Osteoblast (primary cell): ENCODE data around the gene NDE1. TPM values are rescaled to one million over a fixed set of nuclear protein-coding genes. Genes with fewer than 3 reads are reported as not detected.
A peak's percentile ranks its signal among the peaks of the same experiment; 100 is the strongest.

Experiments used
- DNase-seq: peaks from one replicate; pipeline ENCODE4 v3.0.0; 2011; ENCODE audit warnings: low spot score, mixed read lengths; ENCODE audit not compliant: insufficient read length; ENCODE audit errors: missing footprints
- H2AFZ ChIP-seq: 2 replicates; pipeline ENCODE4 v1.6.0; 2011; ENCODE audit warnings: mild to moderate bottlenecking, low read length
- H3K27ac ChIP-seq: 2 replicates; pipeline ENCODE4 v1.5.1; 2011; ENCODE audit warnings: mild to moderate bottlenecking, low read depth, low read length, moderate library complexity
- H3K27me3 ChIP-seq: 2 replicates; pipeline ENCODE4 v1.6.0; 2012; ENCODE audit warnings: mild to moderate bottlenecking, control low read depth, inconsistent platforms, low read length, moderate library complexity; ENCODE audit not compliant: insufficient read depth
- H3K36me3 ChIP-seq: 2 replicates; pipeline ENCODE4 v1.5.1; 2011; ENCODE audit warnings: mild to moderate bottlenecking, low read length, control low read depth, moderate library complexity; ENCODE audit not compliant: insufficient read depth
- H3K4me1 ChIP-seq: 2 replicates; pipeline ENCODE4 v1.5.1; 2011; ENCODE audit warnings: mild to moderate bottlenecking, low read length, control low read depth, moderate library complexity; ENCODE audit not compliant: insufficient read depth
- H3K4me2 ChIP-seq: 2 replicates; pipeline ENCODE4 v1.6.0; 2011; ENCODE audit warnings: mild to moderate bottlenecking, low read length; ENCODE audit not compliant: insufficient read depth
- H3K4me3 ChIP-seq: fragments of 200-600 bp; sonication (generic); 3 replicates; pipeline ENCODE4 v1.5.1; 2012; ENCODE audit warnings: mild to moderate bottlenecking, low read length, inconsistent platforms; ENCODE audit not compliant: insufficient read depth
- H3K79me2 ChIP-seq: 2 replicates; pipeline ENCODE4 v1.6.0; 2012; ENCODE audit warnings: mild to moderate bottlenecking, low read length, control low read depth, inconsistent platforms; ENCODE audit not compliant: insufficient read depth
- H3K9me3 ChIP-seq: 2 replicates; pipeline ENCODE4 v1.5.1; 2011; ENCODE audit warnings: low read depth, low read length, control low read depth
- H4K20me1 ChIP-seq: 2 replicates; pipeline ENCODE4 v1.6.0; 2012; ENCODE audit warnings: mild to moderate bottlenecking, low read length, control low read depth; ENCODE audit not compliant: insufficient read depth
- total RNA-seq: library from RNA; depleted of rRNA; stranded (reverse); fragments of >200 nt; gene quantifications from 2 replicates; pipeline ENCODE4 v1.2.3, GENCODE V29; 2012
- TF ChIP-seq, protein P1 (sequence below): IDR thresholded peaks from 2 replicates; pipeline ENCODE4 v1.5.1; 2011; ENCODE audit warnings: mild to moderate bottlenecking, low read depth, low read length, moderate library complexity; ENCODE audit errors: extremely low read depth

The NDE1 gene
- total RNA-seq, 1 donor: 31.5 TPM

DNA sequence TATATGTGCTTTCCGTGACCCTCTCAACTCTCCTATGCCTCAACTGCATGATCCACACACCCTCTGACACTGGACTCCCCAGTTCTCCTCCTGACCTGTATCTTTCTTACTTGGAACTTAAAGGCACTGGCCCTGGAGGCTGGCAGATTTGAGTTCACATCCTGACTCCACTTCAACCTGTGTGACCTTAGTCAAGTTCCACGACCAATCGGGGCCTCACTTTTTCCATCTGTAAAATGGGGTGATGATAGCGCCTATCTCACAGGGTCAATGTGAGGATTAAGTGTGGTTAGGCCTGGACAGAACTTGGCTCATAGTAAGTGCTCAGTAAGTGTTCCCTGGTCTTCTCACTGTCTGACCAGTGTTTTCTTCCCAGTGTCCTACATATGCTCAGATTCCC is 32.1 kb upstream of the NDE1 start:
- peak overlapping the region; percentile 42 for H3K27ac ChIP-seq
- TF ChIP-seq, protein P1, sequence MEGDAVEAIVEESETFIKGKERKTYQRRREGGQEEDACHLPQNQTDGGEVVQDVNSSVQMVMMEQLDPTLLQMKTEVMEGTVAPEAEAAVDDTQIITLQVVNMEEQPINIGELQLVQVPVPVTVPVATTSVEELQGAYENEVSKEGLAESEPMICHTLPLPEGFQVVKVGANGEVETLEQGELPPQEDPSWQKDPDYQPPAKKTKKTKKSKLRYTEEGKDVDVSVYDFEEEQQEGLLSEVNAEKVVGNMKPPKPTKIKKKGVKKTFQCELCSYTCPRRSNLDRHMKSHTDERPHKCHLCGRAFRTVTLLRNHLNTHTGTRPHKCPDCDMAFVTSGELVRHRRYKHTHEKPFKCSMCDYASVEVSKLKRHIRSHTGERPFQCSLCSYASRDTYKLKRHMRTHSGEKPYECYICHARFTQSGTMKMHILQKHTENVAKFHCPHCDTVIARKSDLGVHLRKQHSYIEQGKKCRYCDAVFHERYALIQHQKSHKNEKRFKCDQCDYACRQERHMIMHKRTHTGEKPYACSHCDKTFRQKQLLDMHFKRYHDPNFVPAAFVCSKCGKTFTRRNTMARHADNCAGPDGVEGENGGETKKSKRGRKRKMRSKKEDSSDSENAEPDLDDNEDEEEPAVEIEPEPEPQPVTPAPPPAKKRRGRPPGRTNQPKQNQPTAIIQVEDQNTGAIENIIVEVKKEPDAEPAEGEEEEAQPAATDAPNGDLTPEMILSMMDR: no peak
- H3K27me3 ChIP-seq: no peaks in the 10 kb centered on the region
- H3K4me2 ChIP-seq: no peak overlapping the region
- peak overlapping the region; percentile 44 for H2AFZ ChIP-seq
- H3K4me3 ChIP-seq: no peak overlapping the region
- H3K79me2 ChIP-seq: no peaks in the 10 kb centered on the region
- peaks cover 39% of the 10 kb centered on the region for H3K36me3 ChIP-seq
- H4K20me1 ChIP-seq: no peaks in the 10 kb centered on the region
- H3K9me3 ChIP-seq: no peaks in the 10 kb centered on the region
- peaks cover 32% of the 10 kb centered on the region for H3K4me1 ChIP-seq
- no peak for DNase-seq

DNA sequence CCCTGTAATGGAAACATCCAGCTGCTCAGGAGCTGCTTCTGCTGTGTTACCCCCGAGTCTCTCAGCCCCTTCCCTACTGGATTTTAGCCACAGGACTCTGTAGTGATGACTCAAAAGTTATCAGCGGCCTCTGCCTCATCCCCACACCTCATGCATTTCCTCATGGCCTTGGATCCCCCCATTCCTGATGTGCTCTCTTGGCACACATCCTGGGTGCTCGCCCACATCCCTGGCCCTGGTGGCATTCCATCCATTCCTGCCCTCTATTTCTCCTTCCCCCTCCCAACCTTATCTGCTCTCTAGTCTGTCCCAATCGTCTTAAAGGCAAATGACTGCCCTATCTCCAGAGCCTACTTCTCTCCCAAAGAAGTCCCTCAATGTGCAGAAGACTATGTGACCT is 31.7 kb upstream of the NDE1 start:
- Histone ChIP-seq H3K36me3 (peaks cover 40% of the 10 kb centered on the region), H3K4me1 (peaks cover 32% of the 10 kb centered on the region), H3K4me2 (peak overlapping the region; percentile 54)

DNA sequence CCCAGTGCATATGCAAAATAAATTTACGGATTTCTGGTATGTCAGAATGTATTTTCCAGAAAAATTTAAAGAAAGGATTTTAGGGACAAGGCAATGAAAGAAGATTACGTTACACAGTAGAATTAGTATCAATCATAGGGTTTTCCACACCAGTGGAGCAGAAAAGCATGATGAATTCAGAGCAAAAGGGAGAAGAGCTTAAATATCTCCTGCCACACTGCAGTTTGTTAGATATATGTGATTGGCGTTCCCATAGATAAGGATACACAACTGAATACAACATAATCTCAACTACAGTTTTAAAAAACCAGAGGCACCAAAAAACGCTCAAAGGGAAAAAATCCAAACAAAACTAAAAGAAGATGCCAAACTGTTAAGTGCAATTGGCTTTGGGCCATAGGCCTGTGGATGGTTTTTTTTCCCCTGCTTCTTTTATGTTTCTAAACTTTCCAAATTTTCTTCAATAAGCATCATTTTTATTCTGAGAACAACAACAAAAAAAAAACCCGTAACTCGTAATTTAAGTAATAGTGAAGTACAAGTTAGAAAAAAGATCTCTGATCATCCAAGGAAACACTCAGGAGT is 29.3 kb upstream of the NDE1 start:
- Histone ChIP-seq H3K27ac (no peak overlapping the region), H3K4me1 (peaks cover 31% of the 10 kb centered on the region), H3K9me3 (no peaks in the 10 kb centered on the region), H3K4me3 (no peak overlapping the region), H2AFZ (no peak overlapping the region), H3K79me2 (no peaks in the 10 kb centered on the region), H3K27me3 (no peaks in the 10 kb centered on the region), H4K20me1 (no peaks in the 10 kb centered on the region), H3K36me3 (peaks cover 55% of the 10 kb centered on the region), H3K4me2 (no peak overlapping the region)
- TF ChIP-seq, protein P1: no peak
- no peak for DNase-seq

More for the DNA sequence above, 31.7 kb upstream of the NDE1 start:
- Histone ChIP-seq H3K27ac (peak overlapping the region; percentile 42), H3K27me3 (no peaks in the 10 kb centered on the region), H3K79me2 (no peaks in the 10 kb centered on the region), H2AFZ (peak overlapping the region; percentile 44), H3K4me3 (peak overlapping the region; percentile 20), H4K20me1 (no peaks in the 10 kb centered on the region), H3K9me3 (no peaks in the 10 kb centered on the region)
- TF ChIP-seq, protein P1: no peak
- DNase-seq: peak; percentile 79

DNA sequence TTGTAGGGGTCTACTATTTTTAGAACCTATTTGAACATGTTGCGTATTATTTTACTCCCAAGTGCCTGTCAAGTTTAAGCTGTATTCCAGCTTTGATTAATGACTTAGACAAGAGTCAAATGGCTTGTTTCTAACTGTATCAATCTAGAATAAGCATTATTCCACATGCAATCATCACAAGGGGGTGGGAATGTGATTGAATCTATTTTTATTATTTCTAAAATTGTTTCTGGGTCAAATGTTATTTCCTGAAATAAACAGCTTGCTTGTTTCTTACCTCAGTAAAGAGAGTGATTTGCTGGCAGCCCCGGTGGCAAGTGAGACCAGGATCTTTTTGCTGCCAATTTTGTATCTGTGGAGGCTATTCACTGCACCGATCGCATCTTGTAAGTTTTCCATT is 28.6 kb upstream of the NDE1 start:
- no peak for DNase-seq
- no peak overlapping the region for H3K4me2 ChIP-seq
- no peak overlapping the region for H2AFZ ChIP-seq
- no peaks in the 10 kb centered on the region for H4K20me1 ChIP-seq
- no peaks in the 10 kb centered on the region for H3K9me3 ChIP-seq
- no peak overlapping the region for H3K4me3 ChIP-seq
- peaks cover 53% of the 10 kb centered on the region for H3K36me3 ChIP-seq
- peaks cover 28% of the 10 kb centered on the region for H3K4me1 ChIP-seq
- no peak overlapping the region for H3K27ac ChIP-seq
- TF ChIP-seq, protein P1: no peak
- no peaks in the 10 kb centered on the region for H3K27me3 ChIP-seq
- H3K79me2 ChIP-seq: no peaks in the 10 kb centered on the region
